NCI-H2171 (cell line): ENCODE results near the gene DUOX2.
A peak's percentile ranks its signal among the peaks of the same experiment; 100 is the strongest.
"Not testable (repeated sequence)": the region's sequence is repeated elsewhere in the genome, so short reads cannot be mapped to it uniquely, and the experiment has no call there.

ENCODE experiments used
- DNase-seq: peaks from one replicate; lab custom pipeline; 2025; lab: John Stamatoyannopoulos, UW

DUOX2 gene

GRCh38 chr15:45118996-45119395 lies 5.0 kb upstream of the DUOX2 start:
- DNase-seq, result no peak

- DNase-seq, result peak; percentile 96
These were observed 4.2 kb upstream of the DUOX2 start for GRCh38 chr15:45118131-45118588.

GRCh38 chr15:45117308-45118130 lies 3.5 kb upstream of the DUOX2 start:
- no peak for DNase-seq

- DNase-seq, result no peak
These were observed 2.7 kb upstream of the DUOX2 start for GRCh38 chr15:45116482-45117307.

- DNase-seq, result no peak
These were observed 2.1 kb upstream of the DUOX2 start for GRCh38 chr15:45116006-45116481.

GRCh38 chr15:45115312-45115820 lies 1.4 kb upstream of the DUOX2 start:
- DNase-seq, result no peak

- DNase-seq, result no peak
These were observed 746 bp upstream of the DUOX2 start for GRCh38 chr15:45114751-45115085.

- no peak for DNase-seq
These were observed 487 bp downstream of the DUOX2 start for GRCh38 chr15:45113380-45113990.

- DNase-seq, result peak; percentile 44
These were observed 1.2 kb downstream of the DUOX2 start for GRCh38 chr15:45112591-45113379.

GRCh38 chr15:45112143-45112590 lies 1.8 kb downstream of the DUOX2 start:
- no peak for DNase-seq

- DNase-seq, result no peak
These were observed 2.4 kb downstream of the DUOX2 start for GRCh38 chr15:45111390-45112142.

GRCh38 chr15:45110256-45110820 lies 3.6 kb downstream of the DUOX2 start:
- no peak for DNase-seq

GRCh38 chr15:45107941-45108630 lies 5.9 kb downstream of the DUOX2 start:
- no peak for DNase-seq

GRCh38 chr15:45106002-45106790 lies 7.8 kb downstream of the DUOX2 start:
- DNase-seq, result no peak

- no peak for DNase-seq
These were observed 8.4 kb downstream of the DUOX2 start for GRCh38 chr15:45105586-45105985.

- DNase-seq, result not testable (repeated sequence)
These were observed 9.8 kb downstream of the DUOX2 start for GRCh38 chr15:45104170-45104569.

- DNase-seq, result no peak
These were observed 11.7 kb downstream of the DUOX2 start for GRCh38 chr15:45102226-45102625.

- no peak for DNase-seq
These were observed 12.2 kb downstream of the DUOX2 start for GRCh38 chr15:45101749-45102148.
